Trophoblast cell (in vitro differentiated cells and primary cell): Measurements from ENCODE around the gene SYCN.

Source experiments
- DNase-seq, 2 donors: peaks; one replicate each; pipeline ENCODE4 v3.0.0-alpha.2; 2016
- H2AFZ ChIP-seq: 2 replicates; pipeline ENCODE4 v1.6.1; 2013; ENCODE audit warnings: low read length, moderate library complexity, mild to moderate bottlenecking; ENCODE audit not compliant: insufficient read depth, poor library complexity
- H2AK5ac ChIP-seq: 2 replicates; pipeline ENCODE4 v1.6.1; 2013; ENCODE audit warnings: mild to moderate bottlenecking, low read length
- H2BK120ac ChIP-seq: 2 replicates; pipeline ENCODE4 v1.6.1; 2013; ENCODE audit warnings: low read length, mild to moderate bottlenecking, moderate library complexity; ENCODE audit not compliant: insufficient read depth, poor library complexity
- H2BK12ac ChIP-seq: 2 replicates; pipeline ENCODE4 v1.6.1; 2013; ENCODE audit warnings: mild to moderate bottlenecking, low read length, moderate library complexity
- H2BK5ac ChIP-seq: 2 replicates; pipeline ENCODE4 v1.6.1; 2013; ENCODE audit warnings: low read length, low read depth, moderate library complexity, mild to moderate bottlenecking; ENCODE audit not compliant: poor library complexity
- H3K14ac ChIP-seq: 2 replicates; pipeline ENCODE4 v1.6.1; 2013; ENCODE audit warnings: mild to moderate bottlenecking, low read length
- H3K18ac ChIP-seq: 2 replicates; pipeline ENCODE4 v1.6.1; 2013; ENCODE audit warnings: mild to moderate bottlenecking, low read length
- H3K23ac ChIP-seq: 2 replicates; pipeline ENCODE4 v1.6.1; 2013; ENCODE audit warnings: low read length
- H3K27ac ChIP-seq: 2 replicates; pipeline ENCODE4 v1.5.1; 2013; ENCODE audit warnings: low read depth, mild to moderate bottlenecking, inconsistent platforms, low read length, moderate library complexity
- H3K27me3 ChIP-seq: 2 replicates; pipeline ENCODE4 v1.6.1; 2013; ENCODE audit warnings: inconsistent platforms, mild to moderate bottlenecking, low read length, moderate library complexity; ENCODE audit not compliant: insufficient read depth
- H3K36me3 ChIP-seq, 2 experiments: 1 replicate in 1 of 2; 2 replicates in 1 of 2; pipeline ENCODE4 v1.6.1; 2013; ENCODE audit warnings: low read length in 2 of 2, mild to moderate bottlenecking in 2 of 2, moderate library complexity in 1 of 2; ENCODE audit not compliant: insufficient read depth in 2 of 2, control insufficient read depth in 1 of 2
- H3K4ac ChIP-seq: 2 replicates; pipeline ENCODE4 v1.6.1; 2013; ENCODE audit warnings: low read depth, mild to moderate bottlenecking, low read length, moderate library complexity
- H3K4me1 ChIP-seq, 2 experiments: 1 replicate in 1 of 2; 2 replicates in 1 of 2; pipeline ENCODE4 v1.6.1; 2013; ENCODE audit warnings: low read length in 2 of 2, mild to moderate bottlenecking in 2 of 2, moderate library complexity in 1 of 2; ENCODE audit not compliant: insufficient read depth in 2 of 2, control insufficient read depth in 1 of 2
- H3K4me2 ChIP-seq: 2 replicates; pipeline ENCODE4 v1.6.1; 2013; ENCODE audit warnings: inconsistent platforms, mild to moderate bottlenecking, low read length, moderate library complexity
- H3K4me3 ChIP-seq: 2 replicates; pipeline ENCODE4 v1.5.1; 2013; ENCODE audit warnings: mild to moderate bottlenecking, low read depth, low read length, inconsistent platforms
- H3K79me1 ChIP-seq: one replicate; pipeline ENCODE4 v1.6.1; 2013; ENCODE audit warnings: low read length
- H3K79me2 ChIP-seq: 2 replicates; pipeline ENCODE4 v1.6.1; 2013; ENCODE audit warnings: low read length, mild to moderate bottlenecking; ENCODE audit not compliant: control insufficient read depth, insufficient read depth, poor library complexity
- H3K9ac ChIP-seq: 2 replicates; pipeline ENCODE4 v1.6.1; 2013; ENCODE audit warnings: mild to moderate bottlenecking, low read length
- H3K9me3 ChIP-seq: 2 replicates; pipeline ENCODE4 v1.6.1; 2013; ENCODE audit warnings: low read depth, mild to moderate bottlenecking, control low read depth, inconsistent platforms, low read length; ENCODE audit not compliant: insufficient read depth
- H4K12ac ChIP-seq: 2 replicates; pipeline ENCODE4 v1.6.1; 2013; ENCODE audit warnings: low read depth, mild to moderate bottlenecking, low read length, moderate library complexity
- H4K8ac ChIP-seq: 2 replicates; pipeline ENCODE4 v1.6.1; 2013; ENCODE audit warnings: low read depth, mild to moderate bottlenecking, low read length, moderate library complexity
- H4K91ac ChIP-seq: one replicate; pipeline ENCODE4 v1.6.1; 2013; ENCODE audit warnings: low read depth, mild to moderate bottlenecking, low read length, moderate library complexity
- WGBS: extraction: QIAGEN DNeasy Blood & Tissue Kit; methylation state at CpG from one replicate; pipeline ENCODE4 v1.1.7; 2013; ENCODE audit warnings: missing lambda C conversion rate; ENCODE audit not compliant: insufficient read length, insufficient coverage; ENCODE audit errors: extremely low coverage; 5-methylcytosine and 5-hydroxymethylcytosine counted together

The SYCN gene

DNA sequence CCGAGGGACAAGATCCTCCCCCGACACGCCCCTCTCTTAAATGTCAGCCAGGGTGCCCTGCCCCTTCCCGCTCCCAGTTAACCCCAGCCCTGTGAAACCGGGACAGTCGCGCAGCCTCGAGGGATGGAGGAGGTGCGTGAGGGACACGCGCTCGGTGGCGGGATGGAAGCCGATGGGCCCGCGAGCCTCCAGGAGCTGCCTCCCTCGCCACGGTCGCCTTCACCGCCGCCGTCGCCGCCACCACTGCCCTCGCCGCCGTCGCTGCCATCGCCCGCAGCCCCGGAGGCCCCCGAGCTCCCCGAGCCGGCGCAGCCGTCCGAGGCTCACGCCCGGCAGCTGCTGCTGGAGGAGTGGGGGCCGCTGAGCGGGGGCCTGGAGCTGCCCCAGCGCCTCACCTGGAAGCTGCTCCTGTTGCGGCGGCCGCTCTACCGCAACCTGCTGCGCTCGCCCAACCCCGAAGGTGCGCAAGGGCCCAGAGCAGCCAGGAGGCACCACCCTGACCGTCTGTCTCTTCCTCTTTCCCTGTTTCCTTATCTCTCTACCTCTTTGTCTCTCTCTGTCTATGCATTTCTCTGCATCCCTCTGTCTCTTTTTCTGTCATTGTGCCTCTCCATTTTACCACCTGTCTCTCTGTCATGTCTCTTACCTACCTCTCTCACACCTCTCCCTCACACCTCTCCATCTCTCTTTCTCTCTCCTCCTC, 7.1 kb downstream of the SYCN start, which contains the start of gene NCCRP1:
Gene NCCRP1 (plus strand): TSS at position 105 of the 703 bp plus-strand sequence. CDS start 19 bp downstream, at position 124.
- H4K8ac ChIP-seq = no peak within 1 kb of the TSS
- H2AFZ ChIP-seq = no peak within 1 kb of the TSS
- H2BK120ac ChIP-seq = no peak within 1 kb of the TSS
- H3K4me3 ChIP-seq = peak within 1 kb of the TSS; percentile 50
- peaks cover 3% of the 10 kb centered on the region for H3K9me3 ChIP-seq
- H3K14ac ChIP-seq = no peak within 1 kb of the TSS
- H3K4me1 ChIP-seq = peaks cover 5 to 6% of the 10 kb centered on the region in 2 experiments
- H3K36me3 ChIP-seq = no peaks in the 10 kb centered on the region
- WGBS = no CpG with 5 or more reads among the region's 51 CpGs
- H3K9ac ChIP-seq = no peak within 1 kb of the TSS
- no peak within 1 kb of the TSS for H2BK12ac ChIP-seq
- H2AK5ac ChIP-seq = no peak within 1 kb of the TSS
- no peak within 1 kb of the TSS for H3K23ac ChIP-seq
- no peak within 1 kb of the TSS for H3K18ac ChIP-seq
- peak within 1 kb of the TSS; percentile 41 for H3K4me2 ChIP-seq
- H3K79me1 ChIP-seq = no peaks in the 10 kb centered on the region
- no peak within 1 kb of the TSS for H2BK5ac ChIP-seq
- peaks cover 11% of the 10 kb centered on the region for H3K27me3 ChIP-seq
- no peak within 1 kb of the TSS for H4K12ac ChIP-seq
- no peak within 1 kb of the TSS for H3K4ac ChIP-seq
- no peak within 1 kb of the TSS for H3K27ac ChIP-seq
- H4K91ac ChIP-seq = no peak within 1 kb of the TSS
- H3K79me2 ChIP-seq = no peaks in the 10 kb centered on the region
- DNase-seq = no peak

DNA sequence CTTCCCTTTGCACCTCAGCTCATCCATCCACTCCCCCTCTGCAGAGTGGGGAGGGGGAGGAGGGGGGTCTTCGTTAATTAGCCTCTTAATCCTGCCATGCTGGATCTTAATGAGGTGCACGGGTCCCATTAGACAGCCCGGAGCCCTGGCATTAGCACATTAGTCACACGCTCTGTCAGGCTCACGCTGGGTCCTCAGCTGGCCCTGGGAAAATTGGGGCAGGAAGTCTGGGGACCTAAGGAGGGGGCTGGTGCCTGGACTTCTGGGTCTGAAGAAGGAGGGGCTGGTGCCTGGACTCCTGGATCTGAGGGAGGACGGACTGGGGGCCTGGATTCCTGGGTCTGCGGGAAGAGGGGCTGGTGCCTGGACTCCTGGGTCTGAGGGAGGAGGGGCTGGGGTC, 7.7 kb downstream of the SYCN start:
- Histone ChIP-seq H4K91ac (no peak overlapping the region), H3K23ac (no peak overlapping the region), H3K4me2 (no peak overlapping the region), H3K9ac (no peak overlapping the region), H3K9me3 (peaks cover 3% of the 10 kb centered on the region), H3K18ac (no peak overlapping the region), H3K27ac (no peak overlapping the region), H3K4me1 (peaks cover 5 to 6% of the 10 kb centered on the region in 2 experiments), H3K79me2 (no peaks in the 10 kb centered on the region), H3K4me3 (no peak overlapping the region), H2BK5ac (no peak overlapping the region), H4K8ac (no peak overlapping the region), H2BK120ac (no peak overlapping the region), H3K36me3 (no peaks in the 10 kb centered on the region), H3K14ac (no peak overlapping the region), H3K4ac (no peak overlapping the region), H2BK12ac (no peak overlapping the region), H3K27me3 (peaks cover 11% of the 10 kb centered on the region), H3K79me1 (no peaks in the 10 kb centered on the region), H4K12ac (no peak overlapping the region), H2AFZ (no peak overlapping the region), H2AK5ac (no peak overlapping the region)
- WGBS = no CpG with 5 or more reads among the region's 7 CpGs
- no peak for DNase-seq

DNA sequence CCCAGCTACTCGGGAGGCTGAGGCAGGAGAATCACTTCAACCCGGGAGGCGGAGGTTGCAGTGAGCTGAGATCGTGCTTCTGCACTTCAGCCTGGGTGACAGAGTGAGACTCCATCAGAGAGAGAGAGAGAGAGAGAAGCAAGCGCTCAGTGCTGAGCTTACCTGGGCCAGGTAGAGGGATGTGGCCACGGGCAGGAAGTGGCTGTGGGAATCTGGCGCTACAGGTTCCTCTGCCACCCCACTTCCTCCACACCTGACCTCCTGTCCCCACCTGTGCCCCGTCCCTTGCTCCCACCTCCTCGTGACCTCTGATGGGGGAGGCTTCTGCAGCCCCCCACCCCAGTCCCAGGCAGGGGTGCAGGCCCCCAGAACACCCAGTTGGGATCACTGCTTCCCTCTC, 8.3 kb downstream of the SYCN start:
- Histone ChIP-seq H3K27me3 (peaks cover 11% of the 10 kb centered on the region), H2BK5ac (no peak overlapping the region), H3K4me3 (no peak overlapping the region), H4K12ac (no peak overlapping the region), H2BK120ac (no peak overlapping the region), H2AFZ (no peak overlapping the region), H4K8ac (no peak overlapping the region), H3K23ac (no peak overlapping the region), H3K18ac (no peak overlapping the region), H4K91ac (no peak overlapping the region), H3K4me2 (no peak overlapping the region), H3K9ac (no peak overlapping the region), H3K27ac (no peak overlapping the region), H3K79me2 (no peaks in the 10 kb centered on the region), H3K79me1 (no peaks in the 10 kb centered on the region), H3K4ac (no peak overlapping the region), H3K14ac (no peak overlapping the region), H3K4me1 (peaks cover 5 to 6% of the 10 kb centered on the region in 2 experiments), H2AK5ac (no peak overlapping the region), H3K36me3 (no peaks in the 10 kb centered on the region), H3K9me3 (peaks cover 3% of the 10 kb centered on the region), H2BK12ac (no peak overlapping the region)
- WGBS = no CpG with 5 or more reads among the region's 9 CpGs
- no peak for DNase-seq

DNA sequence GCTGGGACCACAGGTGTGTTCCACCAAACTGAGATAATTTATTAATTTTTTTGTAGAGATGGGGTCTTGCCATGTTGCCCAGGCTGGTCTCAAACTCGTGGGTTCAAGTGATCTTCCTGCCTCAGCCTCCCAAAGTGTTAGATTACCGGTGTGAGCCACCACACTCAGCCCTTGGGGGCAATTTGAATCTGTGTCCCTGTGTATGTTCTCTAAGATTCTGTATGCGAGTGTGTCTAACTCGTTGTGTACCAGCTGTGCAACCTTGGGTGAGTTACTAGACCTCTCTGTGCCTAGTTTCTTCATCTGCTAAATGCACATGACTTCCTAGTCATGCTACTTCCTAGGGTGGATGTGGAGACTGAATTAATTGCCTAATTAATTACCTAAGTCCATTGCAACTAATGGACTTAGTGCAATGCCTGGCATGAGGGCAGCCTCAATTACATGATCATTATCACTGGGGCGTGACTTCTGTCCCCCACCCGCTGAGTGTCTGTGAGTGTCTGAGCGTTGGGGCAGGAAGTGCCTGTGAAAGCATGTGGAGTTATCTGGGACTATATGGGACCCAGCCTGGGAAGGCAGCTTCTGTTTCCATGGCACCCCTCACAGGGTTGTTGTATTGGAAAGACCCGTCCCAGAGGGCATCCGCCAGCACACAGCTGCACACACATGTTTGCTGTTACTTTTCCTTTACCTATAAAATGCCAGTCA, 9.1 kb downstream of the SYCN start:
- H2AFZ ChIP-seq = no peak overlapping the region
- H2BK12ac ChIP-seq = no peak overlapping the region
- peaks cover 5 to 6% of the 10 kb centered on the region in 2 experiments for H3K4me1 ChIP-seq
- no peak overlapping the region for H3K27ac ChIP-seq
- no peaks in the 10 kb centered on the region for H3K79me1 ChIP-seq
- H3K14ac ChIP-seq = no peak overlapping the region
- H3K4me3 ChIP-seq = no peak overlapping the region
- H3K18ac ChIP-seq = no peak overlapping the region
- peaks cover 3% of the 10 kb centered on the region for H3K9me3 ChIP-seq
- no peak overlapping the region for H4K91ac ChIP-seq
- no peak overlapping the region for H2AK5ac ChIP-seq
- no peaks in the 10 kb centered on the region for H3K79me2 ChIP-seq
- no CpG with 5 or more reads among the region's 9 CpGs for WGBS
- no peak overlapping the region for H3K4me2 ChIP-seq
- DNase-seq = no peak
- H3K9ac ChIP-seq = no peak overlapping the region
- H4K12ac ChIP-seq = no peak overlapping the region
- no peaks in the 10 kb centered on the region for H3K36me3 ChIP-seq
- H3K23ac ChIP-seq = no peak overlapping the region
- no peak overlapping the region for H2BK120ac ChIP-seq
- no peak overlapping the region for H3K4ac ChIP-seq
- no peak overlapping the region for H4K8ac ChIP-seq
- H2BK5ac ChIP-seq = no peak overlapping the region
- peaks cover 11% of the 10 kb centered on the region for H3K27me3 ChIP-seq
